ENCODE results near the gene PCED1B.

DNA sequence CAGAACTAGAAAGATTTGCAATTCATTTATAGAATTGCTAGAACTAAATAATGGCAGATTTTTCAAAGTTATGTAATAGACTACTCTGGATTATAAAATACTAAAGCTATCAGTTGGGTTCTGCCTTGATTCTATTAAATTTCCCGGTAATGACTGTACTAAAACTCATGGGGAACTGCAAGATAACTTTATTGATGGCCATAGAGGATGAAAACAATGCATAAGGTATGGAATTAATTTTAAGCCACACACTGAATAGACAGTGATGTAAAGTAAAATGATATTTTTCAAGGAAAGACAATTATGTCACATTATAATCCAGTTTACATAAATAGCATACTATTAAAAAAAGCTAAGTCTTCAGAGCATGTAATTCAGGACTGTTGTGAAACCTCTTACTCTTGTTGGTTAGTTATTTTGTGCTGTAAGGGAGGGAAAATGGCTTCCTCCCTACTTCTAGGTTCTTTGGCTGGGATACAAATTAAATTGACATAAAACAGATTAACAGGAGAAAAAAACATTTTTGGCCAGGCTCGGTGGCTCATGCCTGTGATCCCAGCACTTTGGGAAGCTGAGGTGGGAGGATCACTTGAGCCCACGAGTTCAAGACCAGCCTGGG lies 134.7 kb downstream of the PCED1B start:
- TF ChIP-seq, protein P1, sequence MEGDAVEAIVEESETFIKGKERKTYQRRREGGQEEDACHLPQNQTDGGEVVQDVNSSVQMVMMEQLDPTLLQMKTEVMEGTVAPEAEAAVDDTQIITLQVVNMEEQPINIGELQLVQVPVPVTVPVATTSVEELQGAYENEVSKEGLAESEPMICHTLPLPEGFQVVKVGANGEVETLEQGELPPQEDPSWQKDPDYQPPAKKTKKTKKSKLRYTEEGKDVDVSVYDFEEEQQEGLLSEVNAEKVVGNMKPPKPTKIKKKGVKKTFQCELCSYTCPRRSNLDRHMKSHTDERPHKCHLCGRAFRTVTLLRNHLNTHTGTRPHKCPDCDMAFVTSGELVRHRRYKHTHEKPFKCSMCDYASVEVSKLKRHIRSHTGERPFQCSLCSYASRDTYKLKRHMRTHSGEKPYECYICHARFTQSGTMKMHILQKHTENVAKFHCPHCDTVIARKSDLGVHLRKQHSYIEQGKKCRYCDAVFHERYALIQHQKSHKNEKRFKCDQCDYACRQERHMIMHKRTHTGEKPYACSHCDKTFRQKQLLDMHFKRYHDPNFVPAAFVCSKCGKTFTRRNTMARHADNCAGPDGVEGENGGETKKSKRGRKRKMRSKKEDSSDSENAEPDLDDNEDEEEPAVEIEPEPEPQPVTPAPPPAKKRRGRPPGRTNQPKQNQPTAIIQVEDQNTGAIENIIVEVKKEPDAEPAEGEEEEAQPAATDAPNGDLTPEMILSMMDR (IDR thresholded peaks at IDR 0.05), result no peak
- TF ChIP-seq POLR2A (IDR thresholded peaks at IDR 0.05), result no peak
